Lower lobe of right lung (tissue), 2 donors: ENCODE results near the gene PCSK5. TPM values are rescaled to one million over a fixed set of nuclear protein-coding genes. Genes with fewer than 3 reads are reported as not detected.

ENCODE experiments used
- ATAC-seq, 2 donors: fragments of 200-7000 bp; cut with Tn5 transposase; one replicate each; pipeline ENCODE4 v1.9.1; 2020 to 2022; ENCODE audit warnings: mild to moderate bottlenecking in 2 of 2, moderate library complexity in 2 of 2
- DNase-seq: peaks from one replicate; pipeline ENCODE4 v3.0.0-alpha.2; 2020
- H3K27ac ChIP-seq: fragments of 200-600 bp; one replicate; pipeline ENCODE4 v1.8.0; 2022
- H3K27me3 ChIP-seq: fragments of 200-600 bp; one replicate; pipeline ENCODE4 v1.8.0; 2022; ENCODE audit warnings: low read depth
- H3K36me3 ChIP-seq: fragments of 200-600 bp; one replicate; pipeline ENCODE4 v1.8.0; 2022; ENCODE audit warnings: mild to moderate bottlenecking
- H3K4me1 ChIP-seq: fragments of 200-600 bp; one replicate; pipeline ENCODE4 v1.8.0; 2022
- H3K4me3 ChIP-seq: fragments of 200-600 bp; one replicate; pipeline ENCODE4 v1.8.0; 2022; ENCODE audit warnings: mild to moderate bottlenecking
- H3K9me3 ChIP-seq: fragments of 200-600 bp; one replicate; pipeline ENCODE4 v1.8.0; 2022
- CTCF ChIP-seq: fragments of 200-600 bp; IDR thresholded peaks from one replicate; pipeline ENCODE4 v1.8.0; 2022; ENCODE audit warnings: antibody characterized with exemption, mild to moderate bottlenecking
- intact Hi-C: fragments of 100-400 bp; cut with DNase I; formaldehyde crosslinking; loops from one replicate; pipeline ENCODE4 v1.11.0; 2022
- long read RNA-seq: library from polyadenylated mRNA; unstranded; transcript quantifications from one replicate; pipeline ENCODE4 v2.0.0, GENCODE V29; 2021
- total RNA-seq: library from RNA; stranded (reverse); fragmentation: NEBNext Ultra II Directional; extraction: Animal tissue kit (Norgen Biotek cat#: 25700); gene quantifications from one replicate; pipeline ENCODE4 v1.2.1, GENCODE V29; 2021
- donor health status: DM: no; HTN: yes; CAD: no; lungs with severe emphysema.

Gene PCSK5
- total RNA-seq, result 18.1 TPM
- long read RNA-seq, full-length matches to known transcripts, result 12 of 44 reads
- long read RNA-seq, partial matches to known transcripts, result 17 of 44 reads
- long read RNA-seq, other reads (novel, unspliced or antisense), result 15 of 44 reads

DNA sequence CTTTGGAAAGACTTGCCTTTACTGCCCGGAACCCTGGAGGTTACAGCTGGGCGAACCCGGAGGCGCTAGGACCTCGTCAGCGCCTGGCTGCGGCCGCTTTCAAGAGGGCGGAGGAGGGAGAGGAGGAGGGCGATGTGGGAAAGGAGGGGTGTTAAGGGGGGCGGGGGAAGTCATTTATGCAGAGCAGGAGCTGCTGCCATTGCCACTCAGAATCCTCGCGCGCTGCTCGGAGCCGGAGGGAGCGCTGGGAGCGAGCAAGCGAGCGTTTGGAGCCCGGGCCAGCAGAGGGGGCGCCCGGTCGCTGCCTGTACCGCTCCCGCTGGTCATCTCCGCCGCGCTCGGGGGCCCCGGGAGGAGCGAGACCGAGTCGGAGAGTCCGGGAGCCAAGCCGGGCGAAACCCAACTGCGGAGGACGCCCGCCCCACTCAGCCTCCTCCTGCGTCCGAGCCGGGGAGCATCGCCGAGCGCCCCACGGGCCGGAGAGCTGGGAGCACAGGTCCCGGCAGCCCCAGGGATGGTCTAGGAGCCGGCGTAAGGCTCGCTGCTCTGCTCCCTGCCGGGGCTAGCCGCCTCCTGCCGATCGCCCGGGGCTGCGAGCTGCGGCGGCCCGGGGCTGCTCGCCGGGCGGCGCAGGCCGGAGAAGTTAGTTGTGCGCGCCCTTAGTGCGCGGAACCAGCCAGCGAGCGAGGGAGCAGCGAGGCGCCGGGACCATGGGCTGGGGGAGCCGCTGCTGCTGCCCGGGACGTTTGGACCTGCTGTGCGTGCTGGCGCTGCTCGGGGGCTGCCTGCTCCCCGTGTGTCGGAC is at the start of gene PCSK5:
Gene PCSK5 (plus strand): TSS at position 202 of the 805 bp plus-strand sequence. CDS start 509 bp downstream, at position 711.
- intact Hi-C loops, result no loop called here
- peak; percentile 35 for TF ChIP-seq CTCF
- Histone ChIP-seq H3K4me3 (peak within 1 kb of the TSS; percentile 88), H3K36me3 (no peaks in the 10 kb centered on the region), H3K27me3 (no peaks in the 10 kb centered on the region), H3K27ac (peak within 1 kb of the TSS; percentile 89), H3K4me1 (peaks cover 30% of the 10 kb centered on the region), H3K9me3 (no peaks in the 10 kb centered on the region)
- DNase-seq (peak; percentile 93), ATAC-seq (peak; percentile 96 to 97)

- DNase-seq (no peak), ATAC-seq (no peak)
- Histone ChIP-seq H3K27me3 (no peaks in the 10 kb centered on the region), H3K4me1 (no peaks in the 10 kb centered on the region), H3K4me3 (no peak overlapping the region), H3K36me3 (no peaks in the 10 kb centered on the region), H3K9me3 (no peaks in the 10 kb centered on the region), H3K27ac (no peak overlapping the region)
- no peak for TF ChIP-seq CTCF
- intact Hi-C loops, result no loop called here
Observed at GRCh38 chr9:75844321-75844720, 46.2 kb upstream of the PCSK5 start.

DNA sequence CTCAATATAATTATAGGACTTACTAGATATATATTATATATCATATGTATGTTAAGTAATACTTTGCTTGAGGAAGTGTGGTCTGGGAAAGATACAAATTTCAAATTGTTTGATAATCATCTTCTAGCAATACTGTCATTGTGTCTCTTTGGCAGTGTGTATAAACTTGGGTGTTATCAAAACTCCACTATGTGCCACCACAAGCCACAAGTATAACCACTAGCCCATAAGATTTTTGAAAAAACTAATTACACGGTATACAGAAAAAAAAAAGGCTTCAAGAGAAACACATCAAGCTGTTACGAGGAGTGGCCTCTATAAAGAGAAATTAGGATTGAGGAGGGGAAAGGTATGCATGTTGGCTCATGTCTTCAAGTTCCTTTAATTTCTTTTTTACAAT is 44.7 kb upstream of the PCSK5 start:
- H3K9me3 ChIP-seq, result no peaks in the 10 kb centered on the region
- no peaks in the 10 kb centered on the region for H3K27me3 ChIP-seq
- no peaks in the 10 kb centered on the region for H3K4me1 ChIP-seq
- H3K36me3 ChIP-seq, result no peaks in the 10 kb centered on the region
- no peak for ATAC-seq
- no peak overlapping the region for H3K27ac ChIP-seq
- DNase-seq, result no peak
- intact Hi-C loops, result no loop called here
- TF ChIP-seq CTCF, result no peak
- H3K4me3 ChIP-seq, result no peak overlapping the region

DNA sequence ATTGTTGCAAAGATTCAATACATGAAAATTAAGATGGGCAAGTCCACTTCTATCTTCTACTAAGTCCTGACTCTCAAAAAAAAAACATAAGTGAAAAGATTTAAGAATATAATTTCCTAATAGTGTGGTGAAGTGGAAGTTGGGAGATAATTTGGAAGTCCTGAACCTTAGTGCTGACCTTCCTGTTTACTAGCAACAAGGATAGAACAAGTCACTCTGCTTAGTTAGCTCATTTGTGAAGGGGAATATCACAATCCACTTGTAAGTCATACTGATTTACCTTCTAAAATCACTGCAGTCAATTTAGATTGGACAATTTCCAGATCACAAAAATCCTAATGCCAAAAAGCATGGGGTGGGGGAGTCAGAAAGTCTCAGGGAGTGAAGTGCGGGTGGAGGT is 43.4 kb upstream of the PCSK5 start:
- Histone ChIP-seq H3K9me3 (no peaks in the 10 kb centered on the region), H3K4me3 (no peak overlapping the region), H3K27me3 (no peaks in the 10 kb centered on the region), H3K4me1 (no peaks in the 10 kb centered on the region), H3K36me3 (no peaks in the 10 kb centered on the region), H3K27ac (no peak overlapping the region)
- ATAC-seq (no peak), DNase-seq (no peak)
- TF ChIP-seq CTCF, result no peak
- intact Hi-C loops, result no loop called here

DNA sequence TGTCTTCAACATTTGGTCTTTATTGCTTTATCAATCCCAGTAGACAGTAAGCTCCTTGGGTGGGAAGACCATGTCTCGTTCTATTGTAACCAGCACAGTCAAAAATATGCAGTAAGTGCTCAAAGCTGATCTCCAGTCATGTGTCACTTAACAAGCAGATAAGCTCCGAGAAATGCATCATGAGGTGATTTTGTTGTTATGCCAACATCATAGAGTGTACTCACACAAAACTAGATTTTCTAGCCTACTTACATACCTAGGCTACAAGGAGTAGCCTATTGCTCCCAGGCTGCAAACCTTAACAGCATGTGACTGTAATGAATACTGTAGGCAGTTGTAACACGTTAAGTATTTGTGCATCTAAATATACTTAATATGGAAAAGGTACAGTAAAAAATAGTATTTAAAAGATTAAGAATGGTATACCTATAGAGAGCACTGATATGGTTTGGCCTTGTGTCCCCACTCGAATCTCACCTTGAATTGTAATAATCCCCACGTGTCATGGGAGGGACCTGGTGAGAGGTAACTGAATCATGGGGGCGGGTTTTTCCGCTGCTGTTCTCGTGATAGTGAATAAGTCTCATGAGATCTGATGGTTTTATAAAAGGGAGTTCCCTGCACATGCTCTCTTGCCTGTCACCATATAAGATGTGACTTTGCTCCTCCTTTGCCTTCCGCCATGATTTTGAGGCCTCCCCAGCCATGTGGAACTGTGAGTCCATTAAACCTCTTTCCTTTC is 39.8 kb upstream of the PCSK5 start:
- intact Hi-C loops, result no loop called here
- TF ChIP-seq CTCF, result no peak
- no peaks in the 10 kb centered on the region for H3K36me3 ChIP-seq
- H3K27me3 ChIP-seq, result no peaks in the 10 kb centered on the region
- no peak for DNase-seq
- ATAC-seq, result peak; percentile 53 to 55
- no peaks in the 10 kb centered on the region for H3K4me1 ChIP-seq
- no peak overlapping the region for H3K27ac ChIP-seq
- H3K4me3 ChIP-seq, result no peak overlapping the region
- no peaks in the 10 kb centered on the region for H3K9me3 ChIP-seq
